ENCODE data around the gene DMRTB1.

- TF ChIP-seq CTCF (tag by site-specific recombination; IDR thresholded peaks at IDR 0.05) (no peak), SETDB1 (IDR thresholded peaks at IDR 0.05; ENCODE audit: insufficient read length, low read length) (no peak), MEIS1 (CRISPR knock-in tag; IDR thresholded peaks at IDR 0.05; ENCODE audit: borderline replicate concordance) (no peak), ZNF394 (tag by site-specific recombination; IDR thresholded peaks at IDR 0.05; ENCODE audit: borderline replicate concordance) (no peak), ZSCAN23 (tag by site-specific recombination; IDR thresholded peaks at IDR 0.05) (no peak), ZNF792 (tag by site-specific recombination; IDR thresholded peaks at IDR 0.05) (no peak)
- TF ChIP-seq, protein P1, sequence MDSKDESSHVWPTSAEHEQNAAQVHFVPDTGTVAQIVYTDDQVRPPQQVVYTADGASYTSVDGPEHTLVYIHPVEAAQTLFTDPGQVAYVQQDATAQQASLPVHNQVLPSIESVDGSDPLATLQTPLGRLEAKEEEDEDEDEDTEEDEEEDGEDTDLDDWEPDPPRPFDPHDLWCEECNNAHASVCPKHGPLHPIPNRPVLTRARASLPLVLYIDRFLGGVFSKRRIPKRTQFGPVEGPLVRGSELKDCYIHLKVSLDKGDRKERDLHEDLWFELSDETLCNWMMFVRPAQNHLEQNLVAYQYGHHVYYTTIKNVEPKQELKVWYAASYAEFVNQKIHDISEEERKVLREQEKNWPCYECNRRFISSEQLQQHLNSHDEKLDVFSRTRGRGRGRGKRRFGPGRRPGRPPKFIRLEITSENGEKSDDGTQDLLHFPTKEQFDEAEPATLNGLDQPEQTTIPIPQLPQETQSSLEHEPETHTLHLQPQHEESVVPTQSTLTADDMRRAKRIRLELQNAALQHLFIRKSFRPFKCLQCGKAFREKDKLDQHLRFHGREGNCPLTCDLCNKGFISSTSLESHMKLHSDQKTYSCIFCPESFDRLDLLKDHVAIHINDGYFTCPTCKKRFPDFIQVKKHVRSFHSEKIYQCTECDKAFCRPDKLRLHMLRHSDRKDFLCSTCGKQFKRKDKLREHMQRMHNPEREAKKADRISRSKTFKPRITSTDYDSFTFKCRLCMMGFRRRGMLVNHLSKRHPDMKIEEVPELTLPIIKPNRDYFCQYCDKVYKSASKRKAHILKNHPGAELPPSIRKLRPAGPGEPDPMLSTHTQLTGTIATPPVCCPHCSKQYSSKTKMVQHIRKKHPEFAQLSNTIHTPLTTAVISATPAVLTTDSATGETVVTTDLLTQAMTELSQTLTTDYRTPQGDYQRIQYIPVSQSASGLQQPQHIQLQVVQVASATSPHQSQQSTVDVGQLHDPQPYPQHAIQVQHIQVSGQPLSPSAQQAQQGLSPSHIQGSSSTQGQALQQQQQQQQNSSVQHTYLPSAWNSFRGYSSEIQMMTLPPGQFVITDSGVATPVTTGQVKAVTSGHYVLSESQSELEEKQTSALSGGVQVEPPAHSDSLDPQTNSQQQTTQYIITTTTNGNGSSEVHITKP (tag by site-specific recombination; IDR thresholded peaks at IDR 0.05): no peak
These were observed at the start of gene DMRTB1 for GRCh38 chr1:53459321-53460175.
